GM21423 (cell line): ENCODE results near the gene HS3ST3A1.
"Not testable (repeated sequence)": the region's sequence is repeated elsewhere in the genome, so short reads cannot be mapped to it uniquely, and the experiment has no call there.

ENCODE experiments used
- ATAC-seq: cut with Tn5 transposase; IDR thresholded peaks from one replicate; pipeline ENCODE4 v1.9.1; 2021; ENCODE audit warnings: mild to moderate bottlenecking, moderate library complexity; ENCODE audit not compliant: unreplicated experiment

Gene HS3ST3A1

DNA sequence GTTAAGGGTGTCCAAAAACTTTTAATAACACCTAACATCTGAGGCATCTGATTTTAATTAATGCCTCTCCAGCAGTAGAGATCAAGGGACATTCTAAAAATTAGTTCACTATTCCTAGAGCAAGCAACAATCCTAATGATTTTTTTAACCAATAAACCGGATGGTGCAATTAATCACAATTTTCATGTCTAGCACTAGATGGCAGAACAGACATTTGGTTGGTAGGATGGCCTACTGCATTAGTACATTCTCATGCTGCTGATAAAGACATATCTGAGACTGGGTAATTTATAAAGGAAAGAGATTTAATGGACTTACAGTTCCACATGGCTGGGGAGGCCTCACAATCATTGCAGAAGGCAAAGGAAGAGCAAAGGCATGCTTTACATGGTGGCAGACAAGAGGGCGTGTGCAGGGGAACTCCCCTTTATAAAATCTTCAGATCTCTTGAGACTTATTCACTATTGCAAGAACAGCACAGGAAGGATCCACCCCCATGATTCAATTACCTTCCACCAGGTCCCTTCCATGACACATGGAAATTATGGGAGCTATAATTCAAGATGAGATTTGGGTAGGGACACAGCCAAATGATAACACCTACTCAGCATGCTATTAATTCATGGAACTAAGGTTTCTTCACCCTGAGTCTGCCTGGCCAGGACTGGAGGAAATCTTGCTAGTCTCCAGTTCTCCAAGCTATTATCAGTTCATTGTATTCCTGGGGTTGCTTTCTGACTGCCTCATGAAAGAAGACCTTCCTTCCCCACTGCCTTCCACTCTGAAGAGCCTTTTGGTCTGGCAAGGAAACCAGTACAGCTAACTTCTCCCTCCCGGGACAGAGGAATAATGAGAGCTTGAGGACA lies 24.8 kb downstream of the HS3ST3A1 start:
- no peak for ATAC-seq

DNA sequence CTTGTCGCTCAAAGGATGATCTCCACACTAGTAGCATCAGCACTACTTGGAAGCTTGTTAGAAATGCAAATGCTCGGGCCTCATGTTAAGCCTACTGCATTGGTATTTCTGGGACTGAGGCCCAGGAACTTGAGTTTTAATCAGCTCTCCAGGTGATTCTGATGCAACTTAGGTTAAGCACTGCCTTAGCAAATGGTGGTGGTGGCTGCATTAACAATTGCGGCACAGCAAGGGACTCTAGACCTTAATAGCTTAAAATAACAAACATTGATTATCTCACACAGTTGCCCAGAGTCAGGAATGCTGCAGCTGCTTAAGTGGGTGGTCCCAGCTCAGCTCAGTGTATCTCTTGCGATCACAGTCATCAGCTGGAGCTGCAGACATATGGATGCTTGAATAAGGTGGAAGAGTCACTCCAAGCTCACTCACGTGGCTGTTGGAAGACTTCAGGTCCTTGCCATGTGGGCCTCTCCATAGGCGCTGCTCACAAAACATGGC lies 25.8 kb downstream of the HS3ST3A1 start:
- ATAC-seq: no peak

DNA sequence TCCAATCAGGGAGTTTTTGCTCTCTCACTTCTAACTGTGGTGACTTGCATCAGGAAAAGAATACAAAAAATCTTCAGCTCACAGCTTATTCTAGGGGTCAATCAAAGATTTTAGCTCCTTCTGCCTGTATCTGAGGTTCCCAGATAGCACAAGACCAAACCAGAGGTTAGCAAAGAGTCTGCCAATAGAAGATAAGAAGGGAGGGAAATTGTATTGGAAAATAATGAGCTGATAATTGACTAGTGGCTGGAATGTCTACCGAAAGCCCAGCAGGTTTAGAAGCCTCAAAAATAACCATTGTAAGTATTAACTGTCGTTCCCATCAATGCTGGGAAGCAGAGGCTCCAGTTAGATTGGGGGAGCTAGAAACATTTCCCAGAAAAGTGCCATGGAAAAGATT lies 26.3 kb downstream of the HS3ST3A1 start:
- ATAC-seq: no peak

DNA sequence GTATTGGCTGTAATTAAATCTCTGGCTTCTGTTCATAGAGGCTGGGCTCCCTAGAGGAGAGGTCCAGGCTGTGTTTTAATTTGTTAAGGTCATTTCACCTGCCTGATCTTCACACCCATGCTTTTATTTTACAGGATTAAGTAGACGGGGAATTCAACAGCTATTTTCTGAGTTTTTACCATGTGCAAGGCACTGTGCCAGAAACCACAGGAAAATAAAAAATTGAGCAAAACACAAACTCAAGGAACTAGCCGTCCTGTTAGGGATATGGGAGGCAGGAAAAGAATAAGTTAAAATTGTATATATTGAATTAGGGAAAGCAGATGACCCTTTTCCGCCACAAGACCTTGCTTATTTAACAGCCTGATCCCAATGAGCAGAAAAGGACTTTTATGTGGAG lies 29.1 kb downstream of the HS3ST3A1 start:
- no peak for ATAC-seq

DNA sequence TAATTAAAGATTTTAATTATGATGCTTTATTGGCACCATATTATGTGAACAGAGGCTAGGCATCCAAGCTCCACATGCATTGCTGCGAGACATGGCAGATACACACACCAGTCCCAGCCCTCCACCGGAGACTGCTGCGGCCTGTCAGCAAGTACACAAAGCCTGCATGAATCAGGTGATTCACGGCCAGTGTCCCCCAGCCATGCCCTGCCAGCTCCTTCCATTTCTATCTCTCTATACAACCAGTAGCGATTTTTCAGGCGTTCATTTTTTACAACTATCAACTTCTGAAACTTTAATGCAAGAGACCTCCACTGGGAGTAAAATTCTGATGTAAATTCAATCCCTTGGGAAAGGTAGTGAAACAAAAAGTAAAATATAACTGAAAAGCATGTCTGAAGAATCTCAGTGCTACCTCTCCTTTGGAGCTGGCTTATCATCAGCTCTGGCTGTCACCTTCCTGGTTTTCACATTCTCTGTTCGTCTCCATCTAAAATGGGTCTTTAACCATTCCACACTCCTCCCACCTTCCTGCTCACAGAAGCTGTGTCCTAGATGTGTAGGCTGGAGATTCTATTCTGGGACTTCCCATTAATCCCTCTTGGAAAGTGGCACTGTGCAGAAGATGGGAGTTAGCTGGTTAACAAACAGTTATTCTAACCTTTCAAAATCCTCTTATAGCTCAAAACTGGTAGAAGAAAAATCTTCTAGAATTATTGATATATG lies 32.2 kb downstream of the HS3ST3A1 start:
- no peak for ATAC-seq

DNA sequence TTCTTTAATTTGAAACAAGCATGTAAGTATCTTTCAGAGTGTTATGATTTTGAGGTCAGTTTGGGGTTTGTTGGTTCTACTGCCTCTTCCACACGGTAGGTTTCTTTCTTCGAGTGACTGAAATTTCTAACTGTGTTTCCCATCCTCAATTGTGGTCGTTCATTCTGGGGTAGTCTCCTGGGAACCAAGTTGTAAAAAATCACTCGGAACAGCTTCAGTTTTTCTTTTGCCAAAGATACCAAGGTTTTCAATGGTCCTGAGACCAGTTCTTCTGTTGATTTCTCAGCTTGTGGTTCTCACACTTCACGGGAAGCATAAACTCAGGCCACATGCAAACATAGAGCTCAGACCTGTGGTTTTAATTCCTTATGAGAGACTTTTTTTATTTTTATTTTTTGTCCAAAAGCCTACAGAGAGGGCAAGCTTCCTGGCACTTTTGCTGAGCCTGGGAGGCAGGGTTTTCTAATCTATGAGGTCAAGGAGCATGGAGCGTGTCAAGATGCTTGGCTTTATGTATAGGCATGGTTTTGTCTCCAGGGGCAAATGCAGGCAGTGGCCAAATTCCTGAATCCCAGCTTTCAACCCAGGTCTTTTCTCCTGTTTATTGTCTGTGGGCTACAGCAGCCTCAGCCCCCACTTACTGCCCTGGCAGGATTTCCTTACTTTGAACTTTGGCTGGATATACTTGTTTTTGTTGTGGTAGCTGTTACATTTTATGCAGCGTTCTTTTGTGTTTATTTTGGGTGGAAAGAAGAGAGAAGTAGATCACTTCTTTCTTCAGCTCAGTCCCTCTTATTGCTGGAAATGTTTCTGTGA lies 32.9 kb downstream of the HS3ST3A1 start:
- no peak for ATAC-seq

DNA sequence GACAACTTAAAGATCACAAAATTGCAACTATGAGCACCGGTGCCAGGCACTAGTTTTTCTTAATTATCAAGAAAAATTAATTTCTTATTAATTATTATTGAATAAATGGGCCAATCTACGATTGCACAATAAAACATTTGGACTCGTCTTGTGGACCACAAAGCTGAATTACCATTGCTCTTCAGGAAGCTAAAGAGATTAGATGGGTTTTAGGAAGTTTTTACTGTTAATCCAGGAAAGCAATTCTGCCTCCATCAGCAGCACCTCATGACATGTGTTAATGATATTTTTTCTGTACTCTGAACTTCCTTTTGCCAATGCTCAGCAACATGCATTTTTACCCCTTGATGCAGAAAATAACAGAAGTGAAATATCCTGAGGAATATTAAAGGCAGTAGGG lies 37.9 kb downstream of the HS3ST3A1 start:
- no peak for ATAC-seq

DNA sequence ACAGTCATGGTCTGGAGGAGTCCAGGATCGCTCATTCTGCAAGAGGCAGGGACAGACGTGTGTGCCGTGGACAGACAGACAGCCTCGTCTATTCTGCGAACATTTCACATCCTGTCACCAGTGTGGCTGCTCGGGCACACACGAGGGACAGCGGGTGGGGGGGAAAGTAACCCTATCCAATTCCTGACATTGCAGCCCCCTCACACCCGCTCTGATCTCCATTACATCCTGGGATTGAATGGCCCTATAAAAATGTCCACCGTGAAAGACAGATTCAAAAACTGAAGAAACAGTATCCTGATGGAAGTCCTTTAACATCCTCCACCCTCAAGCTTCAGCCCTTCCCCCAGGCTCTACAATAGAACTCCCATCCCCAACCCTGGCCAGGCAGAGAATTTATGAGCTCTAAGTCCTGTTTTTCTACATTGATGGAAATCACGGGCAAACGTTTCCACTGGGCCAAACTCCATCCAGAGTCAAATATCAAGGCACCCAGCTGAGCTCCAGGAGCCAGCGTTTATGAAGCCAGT lies 39.4 kb downstream of the HS3ST3A1 start:
- no peak for ATAC-seq

DNA sequence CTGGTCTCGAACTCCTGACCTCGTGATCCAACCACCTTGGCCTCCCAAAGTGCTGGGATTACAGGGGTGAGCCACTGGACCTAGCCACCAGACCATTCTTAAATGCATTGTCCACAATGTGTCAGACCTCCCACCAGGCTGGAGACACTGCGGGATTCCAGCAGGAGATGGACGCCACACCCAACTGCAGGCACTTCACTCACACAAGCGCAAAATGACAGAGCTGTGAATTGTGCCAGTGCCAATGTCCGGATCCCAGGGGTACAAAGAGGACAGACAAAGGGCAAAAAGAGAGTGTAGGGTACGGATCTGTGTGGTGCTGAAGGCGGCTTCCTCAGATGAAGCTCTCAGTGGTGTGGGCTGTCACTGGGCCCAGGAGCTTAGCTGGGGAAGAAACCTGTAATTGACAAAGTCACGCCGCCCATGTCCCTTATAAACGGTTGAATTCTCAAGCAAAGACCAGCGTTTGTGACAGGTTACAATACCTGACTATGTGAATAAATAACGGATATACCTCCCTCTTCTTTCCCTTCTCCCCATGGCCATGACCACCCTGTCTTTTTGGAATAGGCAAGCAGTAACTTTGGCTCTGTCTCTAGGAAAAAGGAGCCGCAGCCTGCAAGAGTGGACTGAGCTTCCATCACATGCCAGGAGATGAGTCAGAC lies 40.0 kb downstream of the HS3ST3A1 start:
- ATAC-seq: no peak

DNA sequence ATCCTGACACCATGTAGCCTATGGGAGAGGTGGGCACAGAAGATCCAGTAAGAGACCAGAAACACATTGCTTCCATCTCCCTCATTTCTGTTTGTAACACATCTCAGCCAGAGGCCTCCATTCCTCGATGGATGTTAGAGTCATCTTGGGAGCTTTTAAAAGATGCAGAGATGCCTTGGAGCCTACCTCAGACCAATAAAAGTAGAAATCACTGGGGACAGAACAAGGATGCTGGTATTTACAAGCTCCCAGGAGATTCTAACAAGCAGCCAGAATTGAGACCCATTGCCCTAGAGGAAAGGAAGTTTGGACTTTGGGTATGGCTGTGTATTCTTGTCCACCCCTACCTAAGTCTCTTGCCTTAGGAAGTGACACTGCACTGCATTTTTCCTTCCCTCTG lies 40.8 kb downstream of the HS3ST3A1 start:
- ATAC-seq: no peak

DNA sequence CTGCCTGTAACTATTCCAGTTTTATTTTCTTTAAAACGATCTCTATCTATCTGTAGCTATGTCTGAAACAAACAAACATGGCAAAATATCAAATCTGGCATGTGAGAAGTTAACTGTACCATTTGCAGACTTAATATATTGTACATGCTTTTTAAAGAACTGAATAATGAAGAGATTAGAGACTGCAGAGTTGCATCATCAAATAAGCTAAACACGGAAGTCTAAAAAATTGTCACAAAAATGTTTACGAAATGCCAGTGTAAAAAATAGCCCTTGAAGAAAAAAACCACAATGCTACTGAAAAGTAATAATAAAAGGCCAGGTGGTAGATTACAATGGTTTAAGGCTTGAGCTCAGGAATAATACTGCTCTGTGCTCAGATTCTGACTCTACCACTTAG lies 43.1 kb downstream of the HS3ST3A1 start:
- ATAC-seq: no peak

DNA sequence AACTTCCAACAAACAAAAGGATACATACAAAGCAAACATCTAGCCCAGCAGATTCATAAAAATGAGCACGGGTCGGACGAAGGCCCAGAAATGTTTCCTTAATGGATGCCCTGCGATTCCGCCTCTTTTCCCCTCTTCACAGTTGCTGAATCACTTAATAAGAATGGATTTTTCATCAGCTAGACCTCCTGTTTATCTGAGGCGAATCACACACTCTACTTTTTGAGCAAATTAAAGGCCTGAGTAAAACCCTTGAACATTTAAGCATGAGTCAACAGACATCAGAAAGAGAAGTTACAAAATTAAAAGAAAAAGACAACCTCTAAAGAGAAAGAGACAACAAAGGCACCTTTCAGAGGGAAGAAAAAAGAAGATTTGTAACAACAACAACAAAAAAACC lies 44.7 kb downstream of the HS3ST3A1 start:
- ATAC-seq: no peak

DNA sequence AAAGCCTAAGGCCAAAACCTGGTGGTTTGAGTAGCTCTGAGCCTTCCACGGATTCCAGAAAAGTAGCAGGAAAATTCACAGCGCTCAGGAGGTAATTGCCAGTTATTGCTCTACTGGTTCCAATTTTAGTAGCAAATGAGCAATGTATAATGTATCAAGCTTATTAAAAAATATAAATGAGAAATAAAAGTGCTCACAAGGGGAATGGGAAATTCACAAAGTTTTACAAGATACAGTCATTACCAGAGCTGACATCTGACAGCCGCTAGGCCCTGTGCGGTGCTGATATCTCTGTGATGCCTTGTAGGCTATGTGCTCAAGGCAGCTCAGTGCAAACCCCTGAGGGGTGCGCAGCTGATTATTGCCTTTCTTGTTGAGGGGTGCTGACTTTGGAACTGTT lies 47.5 kb downstream of the HS3ST3A1 start:
- ATAC-seq: no peak

DNA sequence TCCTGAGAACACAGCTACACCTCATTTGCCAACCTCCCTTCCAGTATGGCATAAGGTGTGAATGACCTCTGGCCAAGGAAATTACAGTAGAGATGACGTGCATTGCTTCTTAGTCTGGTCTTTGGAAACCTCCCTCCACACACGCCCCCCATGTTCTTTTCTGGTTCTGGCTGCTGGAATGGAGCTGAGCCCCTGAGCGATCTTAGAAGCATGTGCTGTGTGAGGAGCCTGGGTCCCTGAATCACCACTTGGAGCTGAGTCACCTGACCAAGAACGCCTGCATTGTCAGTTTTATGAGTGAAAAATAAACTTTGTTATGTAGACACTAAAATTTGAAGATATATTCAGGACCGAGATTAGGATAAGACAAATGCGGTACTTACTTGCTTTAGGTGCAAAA lies 51.4 kb downstream of the HS3ST3A1 start:
- ATAC-seq: no peak

DNA sequence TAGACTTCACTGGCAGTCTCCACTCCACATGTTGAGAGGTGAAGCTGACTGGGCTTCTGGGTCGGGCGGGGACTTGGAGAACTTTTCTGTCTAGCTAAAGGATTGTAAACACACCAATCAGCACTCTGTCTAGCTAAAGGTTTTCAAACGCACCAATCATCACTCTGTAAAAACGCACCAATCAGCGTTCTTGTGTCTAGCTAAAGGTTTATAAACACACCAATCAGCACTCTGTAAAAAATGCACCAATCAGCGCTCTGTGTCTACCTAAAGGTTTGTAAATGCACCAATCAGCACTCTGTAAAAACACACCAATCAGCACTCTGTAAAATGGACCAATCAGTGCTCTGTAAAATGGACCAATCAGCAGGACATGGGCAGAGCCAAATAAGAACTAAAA lies 53.2 kb downstream of the HS3ST3A1 start:
- ATAC-seq: not testable (repeated sequence)

DNA sequence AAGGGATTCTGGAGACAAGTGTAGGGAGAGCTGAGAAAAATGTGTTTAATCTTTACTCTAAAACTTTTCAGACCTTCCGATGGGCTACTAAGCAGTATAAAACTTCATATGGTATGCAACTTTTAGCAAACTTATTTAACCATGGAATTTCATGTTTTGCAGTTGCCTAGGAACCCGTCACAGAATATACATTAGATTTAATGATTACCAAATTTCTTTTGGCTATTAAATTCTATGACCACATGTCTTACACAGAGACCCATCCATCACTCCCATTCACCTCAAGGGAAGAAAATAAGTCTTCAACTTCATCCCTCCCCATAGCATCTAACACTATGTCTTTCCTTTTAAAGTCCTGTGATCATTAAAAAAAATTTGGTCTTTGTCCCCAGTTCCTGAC lies 54.9 kb downstream of the HS3ST3A1 start:
- no peak for ATAC-seq

DNA sequence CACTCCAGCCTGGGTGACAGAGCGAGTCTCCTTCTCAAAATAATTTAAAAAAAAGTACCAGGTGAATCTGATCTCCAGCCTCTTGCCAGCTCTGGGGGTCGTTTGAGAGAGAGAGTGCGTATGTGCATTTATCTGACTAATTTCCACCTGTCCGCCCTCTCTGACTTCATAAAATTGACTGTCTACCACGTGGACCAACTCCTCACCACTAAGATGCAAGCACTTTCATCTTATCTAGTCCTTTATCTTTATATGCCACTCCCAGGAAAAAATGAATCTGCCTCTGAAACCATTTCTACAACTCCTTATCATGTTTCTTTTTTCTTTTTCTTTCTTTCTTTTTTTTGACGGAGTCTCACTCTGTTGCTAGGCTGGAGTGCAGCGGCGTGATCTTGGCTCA lies 55.8 kb downstream of the HS3ST3A1 start:
- no peak for ATAC-seq

DNA sequence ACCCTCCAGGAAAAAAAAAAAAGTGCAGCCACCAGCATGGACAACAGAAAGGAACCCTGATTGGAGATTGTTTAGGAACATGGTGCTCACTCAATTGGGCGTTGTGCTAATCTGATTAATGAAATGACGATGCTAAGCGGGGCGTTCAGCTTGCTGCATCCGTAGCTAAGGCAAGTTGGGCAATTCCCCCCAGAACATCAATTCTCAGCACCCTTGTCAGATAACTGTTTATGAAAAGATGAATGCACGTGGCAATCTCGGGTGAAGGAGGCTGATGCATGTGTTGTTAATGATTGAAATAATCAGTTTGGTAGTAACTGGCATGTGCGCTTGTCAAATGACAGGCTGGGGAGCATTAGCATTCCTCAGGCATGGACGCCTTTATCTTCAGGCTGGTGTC lies 57.0 kb downstream of the HS3ST3A1 start:
- ATAC-seq: no peak

DNA sequence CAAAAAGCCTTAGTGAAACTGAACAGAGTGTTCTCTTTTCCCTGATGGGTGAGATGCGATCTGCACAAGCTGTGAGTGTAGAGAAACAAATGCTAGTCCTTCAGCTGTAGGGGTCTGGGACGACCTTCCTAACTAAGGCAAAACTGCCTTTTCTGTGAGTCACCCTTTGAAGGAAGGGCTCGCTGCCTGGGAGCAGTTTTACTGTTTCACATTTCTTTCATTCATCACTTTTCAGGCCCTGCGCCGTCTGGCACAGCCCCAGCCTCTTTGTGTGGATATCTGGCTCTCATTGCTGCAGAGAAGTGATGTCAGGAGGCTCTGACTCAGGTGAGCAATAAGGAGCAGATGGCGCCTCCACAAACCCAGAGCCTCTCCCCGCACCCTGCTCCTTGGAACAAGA lies 57.4 kb downstream of the HS3ST3A1 start:
- no peak for ATAC-seq

DNA sequence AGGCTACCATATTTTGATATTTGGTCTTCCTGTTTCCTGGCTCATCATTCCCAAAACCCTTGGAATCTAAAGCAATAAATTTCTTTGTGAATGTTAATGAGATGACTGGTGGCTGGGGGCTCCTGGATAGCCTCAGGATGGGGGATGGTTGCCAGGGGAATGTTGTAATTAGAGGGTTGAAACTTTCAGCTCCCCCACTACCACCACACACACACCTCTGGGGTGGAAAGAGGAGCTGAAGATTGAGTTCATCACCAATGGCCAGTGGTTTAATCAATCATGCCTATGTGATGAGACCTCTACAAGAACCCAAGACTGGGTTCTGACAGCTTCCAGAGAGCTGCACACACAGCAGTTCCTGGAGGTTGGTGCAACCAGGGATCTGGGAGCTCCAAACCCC lies 59.1 kb downstream of the HS3ST3A1 start:
- no peak for ATAC-seq
